ENCODE measurements around the gene MKX. TPM values are rescaled to one million over a fixed set of nuclear protein-coding genes. Genes with fewer than 3 reads are reported as not detected.

The MKX gene
- total RNA-seq, 2 donors from 2014 or later = 0.10 to 2.3 TPM

GRCh38 chr10:27678166-27678565 is 67.5 kb downstream of the MKX start:
- Histone ChIP-seq H3K27me3 (no peaks in the 10 kb centered on the region), H3K36me3 (no peaks in the 10 kb centered on the region), H3K4me1 (no peaks in the 10 kb centered on the region), H3K9me3 (no peaks in the 10 kb centered on the region), H3K9ac (ENCODE audit: low read depth in 2 of 2, low read length in 2 of 2) (no peak overlapping the region), H3K27ac (no peak overlapping the region), H3K4me3 (no peak overlapping the region)
- DNase-seq = no peak
- intact Hi-C loops (cut with DNase I) = no loop called here
- TF ChIP-seq CTCF (IDR thresholded peaks at IDR 0.05) = no peak

GRCh38 chr10:27673065-27673464 is 72.6 kb downstream of the MKX start:
- Histone ChIP-seq H3K27me3 (no peaks in the 10 kb centered on the region), H3K9me3 (no peaks in the 10 kb centered on the region), H3K4me1 (no peaks in the 10 kb centered on the region), H3K9ac (ENCODE audit: low read depth in 2 of 2, low read length in 2 of 2) (no peak overlapping the region), H3K4me3 (no peak overlapping the region), H3K27ac (no peak overlapping the region), H3K36me3 (no peaks in the 10 kb centered on the region)
- no peak for DNase-seq
- intact Hi-C loops (cut with DNase I) = no loop called here
- no peak for TF ChIP-seq CTCF (IDR thresholded peaks at IDR 0.05)

GRCh38 chr10:27671821-27672220 is 73.8 kb downstream of the MKX start:
- H3K9me3 ChIP-seq = no peaks in the 10 kb centered on the region
- no peaks in the 10 kb centered on the region for H3K27me3 ChIP-seq
- TF ChIP-seq CTCF (IDR thresholded peaks at IDR 0.05) = no peak
- no peak overlapping the region for H3K27ac ChIP-seq
- no peaks in the 10 kb centered on the region for H3K36me3 ChIP-seq
- no peak overlapping the region for H3K9ac ChIP-seq (ENCODE audit: low read depth in 2 of 2, low read length in 2 of 2)
- H3K4me3 ChIP-seq = no peak overlapping the region
- intact Hi-C loops (cut with DNase I) = no loop called here
- DNase-seq = no peak
- H3K4me1 ChIP-seq = no peaks in the 10 kb centered on the region

- no peak overlapping the region for H3K4me3 ChIP-seq
- H3K4me1 ChIP-seq = no peaks in the 10 kb centered on the region
- H3K27ac ChIP-seq = no peak overlapping the region
- no peak for DNase-seq
- no peak overlapping the region for H3K9ac ChIP-seq (ENCODE audit: low read depth in 2 of 2, low read length in 2 of 2)
- intact Hi-C loops (cut with DNase I) = no loop called here
- no peaks in the 10 kb centered on the region for H3K27me3 ChIP-seq
- TF ChIP-seq CTCF (IDR thresholded peaks at IDR 0.05) = no peak
- H3K36me3 ChIP-seq = no peaks in the 10 kb centered on the region
- no peaks in the 10 kb centered on the region for H3K9me3 ChIP-seq
These were observed 81.2 kb downstream of the MKX start for GRCh38 chr10:27664461-27664860.

- no peaks in the 10 kb centered on the region for H3K9me3 ChIP-seq
- H3K27me3 ChIP-seq = no peaks in the 10 kb centered on the region
- H3K36me3 ChIP-seq = no peaks in the 10 kb centered on the region
- H3K9ac ChIP-seq (ENCODE audit: low read depth in 2 of 2, low read length in 2 of 2) = no peak overlapping the region
- no peak for DNase-seq
- H3K27ac ChIP-seq = no peak overlapping the region
- H3K4me1 ChIP-seq = no peaks in the 10 kb centered on the region
- no peak for TF ChIP-seq CTCF (IDR thresholded peaks at IDR 0.05)
- no peak overlapping the region for H3K4me3 ChIP-seq
- intact Hi-C loops (cut with DNase I) = no loop called here
These were observed 82.0 kb downstream of the MKX start for GRCh38 chr10:27663621-27664020.
